HTR-8/SVneo (cell line): ENCODE data around the gene GM2A.
"Not testable (repeated sequence)": the region's sequence is repeated elsewhere in the genome, so short reads cannot be mapped to it uniquely, and the experiment has no call there.

Source experiments
- DNase-seq: peaks from one replicate; pipeline ENCODE4 v3.0.0; 2011; ENCODE audit warnings: low spot score, mixed read lengths; ENCODE audit not compliant: insufficient read length
- FAIRE-seq: peaks from 2 replicates; lab custom pipeline; 2011; peaks lifted over from hg19 to GRCh38; lab: Jason Lieb, UNC

GM2A gene

GRCh38 chr5:151250346-151251000 lies 2.5 kb upstream of the GM2A start:
- DNase-seq = no peak
- no peak for FAIRE-seq

- no peak for DNase-seq
Measured at GRCh38 chr5:151251001-151251551, 1.9 kb upstream of the GM2A start.

GRCh38 chr5:151251621-151252020 lies 1.4 kb upstream of the GM2A start:
- FAIRE-seq (no peak), DNase-seq (no peak)

More at GRCh38 chr5:151251001-151251551, 1.9 kb upstream of the GM2A start:
- no peak for FAIRE-seq

- no peak for FAIRE-seq
Measured at GRCh38 chr5:151253605-151253950, 593 bp downstream of the GM2A start.

GRCh38 chr5:151254556-151254955 lies 1.6 kb downstream of the GM2A start:
- DNase-seq (no peak), FAIRE-seq (no peak)

More at GRCh38 chr5:151253605-151253950, 593 bp downstream of the GM2A start:
- DNase-seq = no peak

- not testable (repeated sequence) for DNase-seq, FAIRE-seq
Measured at GRCh38 chr5:151254990-151255389, 2.0 kb downstream of the GM2A start.

- FAIRE-seq (no peak), DNase-seq (no peak)
Measured at GRCh38 chr5:151255621-151256286, 2.8 kb downstream of the GM2A start.

GRCh38 chr5:151257731-151258181 lies 4.8 kb downstream of the GM2A start:
- DNase-seq = no peak
- FAIRE-seq = no peak

- no peak for FAIRE-seq
- DNase-seq = no peak
Measured at GRCh38 chr5:151258201-151258611, 5.2 kb downstream of the GM2A start.

GRCh38 chr5:151258816-151259215 lies 5.8 kb downstream of the GM2A start:
- DNase-seq (no peak), FAIRE-seq (peak; percentile 28)

- DNase-seq (no peak), FAIRE-seq (no peak)
Measured at GRCh38 chr5:151259931-151260330, 6.9 kb downstream of the GM2A start.

- DNase-seq = no peak
- no peak for FAIRE-seq
Measured at GRCh38 chr5:151262532-151262931, 9.5 kb downstream of the GM2A start.

GRCh38 chr5:151264113-151264512 lies 11.1 kb downstream of the GM2A start:
- no peak for DNase-seq
- FAIRE-seq = no peak

GRCh38 chr5:151267491-151268260 lies 14.7 kb downstream of the GM2A start:
- FAIRE-seq (no peak), DNase-seq (no peak)

- no peak for DNase-seq
- no peak for FAIRE-seq
Measured at GRCh38 chr5:151270599-151270998, 17.6 kb downstream of the GM2A start.

- FAIRE-seq = no peak
Measured at GRCh38 chr5:151271336-151271735, 18.4 kb downstream of the GM2A start.

GRCh38 chr5:151274666-151275065 lies 21.7 kb downstream of the GM2A start:
- DNase-seq (no peak), FAIRE-seq (no peak)

More at GRCh38 chr5:151271336-151271735, 18.4 kb downstream of the GM2A start:
- no peak for DNase-seq

- FAIRE-seq = no peak
Measured at GRCh38 chr5:151275803-151276202, 22.8 kb downstream of the GM2A start.

GRCh38 chr5:151278845-151279244 lies 25.9 kb downstream of the GM2A start:
- FAIRE-seq (no peak), DNase-seq (no peak)

More at GRCh38 chr5:151275803-151276202, 22.8 kb downstream of the GM2A start:
- no peak for DNase-seq

- DNase-seq = no peak
- no peak for FAIRE-seq
Measured at GRCh38 chr5:151280443-151280842, 27.5 kb downstream of the GM2A start.
